LHCN-M2 (cell line): ENCODE results near the gene PYROXD2. TPM values are rescaled to one million over a fixed set of nuclear protein-coding genes. Genes with fewer than 3 reads are reported as not detected.

Source experiments
- DNase-seq: peaks from one replicate; pipeline ENCODE4 v3.0.0-alpha.2; 2012; ENCODE audit warnings: low read depth
- total RNA-seq: library from RNA; depleted of rRNA; stranded (reverse); fragments of >200 nt; gene quantifications from 2 replicates; pipeline ENCODE4 v1.2.3, GENCODE V29; 2014

The PYROXD2 gene
- total RNA-seq, 1 experiment from 2014 or later, result 11.4 TPM

DNA sequence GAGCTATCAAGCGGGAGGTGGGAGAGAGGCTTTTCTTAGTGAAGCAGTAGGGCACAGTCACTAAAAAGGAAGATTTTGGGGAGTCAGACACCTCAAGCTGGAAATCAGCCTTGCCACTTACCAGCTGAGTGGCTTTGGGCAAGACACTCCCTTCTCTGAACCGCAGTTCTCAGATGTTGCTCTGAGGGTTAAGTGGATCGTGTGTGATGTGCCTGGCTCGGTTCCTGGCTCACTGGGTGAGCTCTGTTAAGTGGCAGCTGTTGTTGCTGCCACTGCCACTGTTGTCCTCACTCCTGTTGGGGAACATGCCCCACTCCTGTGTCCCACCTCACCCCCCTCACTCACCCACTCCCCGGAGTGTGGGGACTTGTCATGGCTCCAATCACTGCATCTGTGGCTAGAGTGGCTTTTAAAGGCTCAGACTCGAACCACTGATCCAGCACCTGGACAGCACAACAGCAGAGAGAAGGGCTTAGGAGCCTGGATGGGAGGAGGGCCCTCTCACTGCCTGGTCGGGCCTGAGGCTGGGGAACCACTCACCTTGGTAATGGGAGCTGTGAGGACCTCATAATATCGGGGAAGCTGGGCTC is 20.0 kb downstream of the PYROXD2 start:
- DNase-seq, result no peak

DNA sequence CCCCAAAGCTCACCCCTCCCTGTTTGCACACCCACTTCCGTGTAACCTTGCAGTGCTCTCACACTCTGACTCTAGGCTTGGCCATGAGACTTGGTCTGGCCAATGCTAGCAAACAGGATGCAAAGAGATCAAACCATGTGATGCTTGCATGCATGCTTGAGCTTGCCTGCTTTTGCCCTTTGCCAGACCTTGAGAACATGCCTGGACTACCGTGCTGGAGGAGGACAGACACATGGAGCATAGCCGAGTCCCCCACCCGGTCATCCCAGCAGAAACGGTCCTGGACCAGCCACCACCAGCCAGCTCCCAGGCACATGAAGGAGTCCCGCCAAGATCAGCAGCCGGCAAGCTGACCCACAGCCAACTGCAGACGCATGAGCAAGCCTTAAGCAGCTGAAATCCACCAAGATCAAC is 23.4 kb downstream of the PYROXD2 start:
- DNase-seq, result no peak

DNA sequence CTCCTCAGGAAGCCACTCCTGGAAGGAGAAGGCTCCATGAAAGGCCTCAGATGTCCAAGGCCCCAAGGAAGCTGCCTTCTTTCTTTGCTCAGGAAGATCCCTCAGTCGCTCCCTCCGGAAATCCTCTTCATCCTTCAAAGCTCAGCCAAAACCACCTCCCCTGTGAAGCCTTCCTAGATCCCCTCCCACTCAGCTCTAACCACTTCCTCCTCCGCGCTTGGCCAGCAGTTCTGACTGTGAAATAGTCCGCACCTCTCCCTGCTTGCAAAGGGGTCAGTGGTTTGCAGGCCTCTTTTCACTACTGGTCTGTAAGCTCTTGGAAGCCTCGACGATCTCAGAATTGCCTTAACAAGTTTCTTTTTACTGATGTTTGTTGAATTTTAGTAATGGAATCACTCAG is 23.9 kb downstream of the PYROXD2 start:
- no peak for DNase-seq

DNA sequence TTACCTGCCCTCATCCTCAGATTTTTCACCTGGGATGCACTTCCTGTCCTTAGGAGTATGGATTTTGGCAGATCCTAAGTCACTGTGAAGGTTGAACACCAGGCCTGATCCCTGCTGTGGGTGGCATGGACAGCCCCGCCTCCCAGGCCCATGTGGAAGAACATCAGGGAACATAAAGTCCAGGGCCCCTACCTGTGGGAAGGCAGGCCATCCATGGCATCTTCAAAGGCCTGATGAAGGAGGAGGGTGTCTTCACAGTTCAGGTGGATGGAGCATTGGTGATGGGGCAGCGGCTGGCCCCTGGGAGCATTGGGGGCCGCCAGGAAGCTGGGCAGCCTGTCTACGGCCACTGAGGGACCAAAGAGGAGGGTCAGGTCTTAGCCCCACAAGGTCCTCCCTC is 24.6 kb downstream of the PYROXD2 start:
- DNase-seq, result no peak

DNA sequence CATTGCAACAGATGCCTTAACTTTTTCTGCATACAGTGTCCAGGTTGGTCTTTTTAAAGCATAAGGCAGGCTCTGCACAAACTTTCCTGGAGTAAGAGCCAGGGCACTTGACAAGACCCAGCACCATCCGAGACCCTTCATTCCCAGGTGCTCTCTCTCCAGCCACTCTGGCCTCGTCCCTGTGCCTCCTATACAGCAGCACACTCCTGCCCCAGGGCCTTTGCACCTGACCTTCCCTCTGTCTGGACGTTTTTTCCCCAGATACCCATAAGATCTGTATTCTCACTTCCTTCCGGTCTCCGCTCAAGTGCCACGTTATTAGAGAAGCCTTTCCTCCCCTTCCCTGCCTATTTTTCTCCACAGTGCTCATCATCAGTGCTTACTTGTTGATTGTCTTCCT is 25.6 kb downstream of the PYROXD2 start:
- DNase-seq, result no peak

DNA sequence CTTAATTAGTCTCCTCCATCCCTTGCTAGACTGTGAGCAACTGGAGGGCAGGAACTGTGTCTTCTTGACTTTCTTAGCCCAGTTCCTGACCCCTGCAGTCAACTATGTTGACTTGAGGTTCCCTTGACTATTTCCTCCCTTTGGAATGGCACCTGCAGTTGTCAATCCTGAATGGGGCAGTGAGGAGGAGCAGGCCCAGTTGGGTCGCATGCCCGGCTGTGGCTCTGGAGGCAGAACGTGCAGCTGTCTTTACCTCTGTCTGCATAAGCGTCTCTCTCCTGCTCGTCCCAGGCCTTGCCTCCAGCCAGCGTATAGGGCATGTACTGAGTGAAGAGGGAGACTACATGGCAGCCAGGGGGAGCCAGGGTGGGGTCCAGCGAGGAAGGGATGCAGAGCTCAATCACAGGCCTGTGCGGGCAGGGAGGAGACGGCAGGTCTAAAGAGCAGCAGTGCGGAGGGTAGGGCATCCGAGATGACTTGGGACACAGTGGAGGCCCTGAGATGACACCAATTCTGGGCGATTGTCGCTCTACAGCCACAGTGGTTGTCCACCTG is 26.8 kb downstream of the PYROXD2 start:
- peak; percentile 61 for DNase-seq

DNA sequence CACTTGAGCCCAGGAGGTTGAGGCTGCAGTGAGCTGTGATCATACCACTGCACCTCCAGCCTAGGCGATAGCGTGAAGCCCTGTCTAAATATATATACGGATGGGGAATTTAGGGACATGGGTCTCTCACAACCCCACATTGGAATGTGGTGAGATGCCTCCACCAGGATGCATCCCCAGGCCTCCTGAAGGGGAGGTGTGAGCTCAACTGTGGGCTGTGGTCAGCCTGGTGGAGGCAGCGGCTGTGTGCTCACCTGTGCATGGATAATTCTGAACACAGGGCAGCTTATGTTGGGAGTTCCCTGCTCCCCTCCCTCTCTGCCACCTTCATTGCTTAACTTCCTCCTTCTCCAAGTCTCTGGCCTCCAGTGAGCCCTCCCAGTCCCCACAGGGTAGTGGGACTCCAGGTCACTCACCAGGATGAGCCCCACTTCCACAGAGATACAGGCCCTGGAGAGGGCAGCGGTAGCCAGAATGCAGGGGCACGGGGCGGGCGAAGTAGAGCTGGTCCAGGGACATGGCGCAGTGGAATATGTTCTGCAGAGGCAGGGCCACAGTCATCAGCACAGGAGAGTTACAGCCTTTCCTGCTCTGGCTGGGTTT is 30.4 kb downstream of the PYROXD2 start:
- no peak for DNase-seq

DNA sequence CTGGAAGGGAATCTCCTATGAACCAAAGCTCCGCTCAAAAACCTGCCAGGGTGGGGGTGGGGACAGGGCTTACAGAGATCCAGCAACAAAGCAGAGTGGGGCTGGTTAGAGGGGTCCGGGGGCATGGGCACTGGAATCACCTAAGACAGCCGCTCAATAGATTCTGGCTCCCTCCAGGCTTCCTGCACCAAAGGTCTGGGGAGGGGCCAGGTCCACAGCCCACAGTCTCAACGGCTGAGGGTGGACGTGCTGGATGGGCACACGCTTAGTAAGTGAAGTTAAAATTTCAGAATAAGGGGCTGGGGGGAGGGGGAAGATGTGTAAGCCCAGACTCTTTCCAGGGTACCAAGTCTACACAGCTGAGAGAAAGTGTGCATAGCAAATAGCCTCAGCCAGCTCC is 31.1 kb downstream of the PYROXD2 start:
- DNase-seq, result no peak

DNA sequence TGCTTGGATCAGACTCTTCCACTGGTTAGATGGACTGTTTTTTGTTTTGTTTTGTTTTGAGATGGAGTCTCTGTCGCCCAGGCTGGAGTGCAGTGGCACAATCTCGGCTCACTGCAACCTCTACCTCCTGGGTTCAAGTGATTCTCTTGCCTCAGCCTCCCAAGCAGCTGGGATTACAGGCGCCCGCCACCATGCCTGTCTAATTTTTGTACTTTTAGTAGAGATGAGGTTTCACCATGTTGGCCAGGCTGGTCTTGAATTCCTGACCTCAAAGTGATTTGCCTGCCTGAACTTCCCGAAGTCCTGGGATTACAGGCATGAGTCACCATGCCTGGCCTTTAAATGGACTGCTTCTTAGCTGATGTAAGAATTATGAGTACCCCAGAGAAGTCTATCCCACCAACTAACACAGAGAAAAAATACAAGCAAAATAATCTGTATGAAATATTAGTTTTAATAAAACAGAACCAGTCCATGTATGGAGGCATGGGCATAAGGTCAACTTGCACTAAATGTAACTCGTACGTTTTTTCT is 31.8 kb downstream of the PYROXD2 start:
- DNase-seq, result peak; percentile 86

DNA sequence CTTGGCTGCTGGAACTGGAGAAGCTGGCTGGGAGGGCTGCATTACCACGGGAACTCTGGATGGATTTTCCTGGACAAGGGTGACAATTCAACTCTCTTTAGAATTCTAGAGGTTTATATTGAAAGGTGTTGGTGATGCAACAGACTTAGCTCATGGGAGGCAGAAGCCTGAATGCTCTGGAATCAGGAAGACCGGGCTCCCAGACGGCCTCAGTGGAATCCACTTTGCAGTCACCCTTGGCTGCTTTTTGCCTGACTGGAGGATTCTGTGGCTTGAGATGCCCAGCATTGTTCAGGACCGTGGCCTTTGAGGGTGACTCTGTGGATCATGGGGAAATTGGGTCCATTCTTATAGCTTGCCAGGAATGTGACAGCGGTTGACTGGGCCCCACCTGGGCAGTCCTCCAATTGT is 32.3 kb downstream of the PYROXD2 start:
- DNase-seq, result no peak

DNA sequence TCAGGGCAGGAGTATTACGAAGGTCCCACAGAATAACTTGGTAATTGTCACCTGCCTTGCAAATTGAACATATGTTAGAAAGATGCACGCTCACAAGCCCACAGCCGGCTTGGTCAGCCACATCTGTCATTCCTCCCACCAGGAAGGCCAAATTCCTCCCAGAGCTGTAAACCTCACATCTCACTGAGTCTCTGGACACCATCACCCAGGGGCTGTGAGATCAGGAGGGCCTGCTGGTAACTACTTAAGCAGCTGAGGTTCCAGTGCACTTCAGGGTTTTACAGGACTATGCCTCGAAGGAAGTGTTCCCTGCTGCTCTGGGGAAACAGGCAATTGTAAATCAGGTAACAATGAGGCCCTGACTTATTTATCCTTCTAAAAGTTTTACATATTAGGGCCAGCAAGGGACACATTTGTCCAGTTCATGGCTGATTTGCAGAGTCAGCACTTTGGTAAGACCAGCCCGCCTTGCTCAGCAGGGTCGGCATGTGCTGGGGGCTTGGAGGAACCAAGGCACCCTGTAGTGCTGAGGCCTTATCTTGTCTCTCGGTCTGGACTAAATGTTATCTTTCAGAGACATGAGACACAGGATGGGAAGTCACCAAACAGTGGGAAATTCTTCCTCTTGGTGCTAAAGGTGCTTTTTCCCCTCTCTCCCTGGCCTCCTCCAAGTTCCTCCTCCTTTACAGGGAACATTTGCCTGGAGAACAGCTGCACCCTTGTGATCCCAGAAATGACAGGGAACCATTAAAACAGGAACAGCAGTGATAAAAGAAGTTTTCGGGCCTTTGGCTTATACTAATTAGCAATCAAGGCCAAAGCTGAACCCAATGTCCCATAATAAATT is 34.3 kb downstream of the PYROXD2 start:
- DNase-seq, result no peak

DNA sequence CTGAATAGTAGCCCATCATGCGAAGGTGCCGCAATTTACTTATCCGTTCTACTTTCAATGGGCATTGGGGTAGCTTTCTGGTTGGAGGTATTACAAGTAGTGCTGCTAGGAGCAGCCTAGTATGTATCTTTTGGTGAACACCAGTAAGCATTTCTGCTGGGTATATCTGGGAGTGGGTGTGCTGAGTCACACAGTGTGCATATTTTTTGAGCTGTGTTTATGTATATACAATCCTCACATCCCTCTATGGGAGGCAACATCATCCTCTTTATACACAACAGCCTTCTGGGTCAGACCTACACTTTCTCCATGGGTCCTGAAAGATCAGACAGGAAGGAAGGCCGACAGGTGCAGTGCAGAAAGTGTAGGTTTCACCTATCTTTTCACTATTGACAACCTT is 36.3 kb downstream of the PYROXD2 start:
- no peak for DNase-seq

DNA sequence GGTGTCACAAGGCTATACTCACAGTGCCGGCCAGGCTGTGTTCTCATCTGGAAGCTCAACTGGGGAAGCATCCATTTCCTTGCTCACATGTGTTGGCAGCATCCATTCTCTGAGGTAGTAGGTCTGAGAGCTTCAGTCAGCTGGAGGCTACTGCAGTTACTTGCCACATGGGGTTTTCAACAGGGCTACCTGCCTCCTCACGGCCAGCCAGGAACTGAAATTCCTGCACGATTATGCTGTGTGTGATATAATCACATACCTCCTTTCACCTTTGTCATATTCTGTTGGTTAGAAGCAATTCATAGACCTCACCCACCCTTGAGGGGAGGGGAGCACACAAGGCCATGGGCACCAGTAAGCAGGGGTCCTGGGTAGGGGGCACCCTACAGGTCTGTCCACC is 37.4 kb downstream of the PYROXD2 start:
- no peak for DNase-seq

DNA sequence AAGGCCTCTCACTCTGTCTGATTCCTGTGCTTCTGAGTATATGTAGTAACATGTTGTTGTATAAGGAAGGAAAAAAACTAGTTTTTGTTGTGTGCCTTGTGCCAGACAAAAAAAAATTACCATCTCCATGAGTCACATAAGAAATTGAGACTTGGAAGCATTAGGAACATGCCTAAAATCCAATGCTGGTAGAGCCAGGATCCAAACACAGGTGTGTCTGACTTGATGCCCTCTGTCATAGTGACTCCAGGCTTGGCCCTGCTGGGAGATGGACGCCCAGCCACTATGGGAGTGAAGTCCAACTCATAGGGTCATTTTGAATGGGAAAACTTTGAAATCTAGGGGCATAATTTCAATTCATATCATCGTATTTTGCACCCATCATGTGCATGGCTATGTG is 38.0 kb downstream of the PYROXD2 start:
- no peak for DNase-seq

DNA sequence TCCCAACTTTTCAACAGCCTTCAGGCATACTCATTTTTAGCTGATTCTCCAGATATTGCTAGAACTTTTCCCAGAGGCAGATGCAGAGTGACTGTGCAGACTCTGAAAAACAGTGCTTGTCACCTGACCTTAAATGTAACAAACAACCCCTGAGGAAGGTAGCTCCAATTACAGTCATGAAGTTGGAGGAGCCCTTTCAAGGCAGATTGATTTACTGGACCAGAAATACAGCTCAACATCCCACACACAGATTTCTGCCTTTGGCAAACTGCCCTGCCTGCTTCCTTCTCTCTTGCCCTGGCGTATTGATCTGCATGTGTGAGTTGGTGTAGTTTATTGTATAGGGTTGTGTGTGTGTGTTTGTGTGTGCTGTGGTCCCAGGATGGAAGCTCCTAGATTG is 38.5 kb downstream of the PYROXD2 start:
- peak; percentile 31 for DNase-seq

DNA sequence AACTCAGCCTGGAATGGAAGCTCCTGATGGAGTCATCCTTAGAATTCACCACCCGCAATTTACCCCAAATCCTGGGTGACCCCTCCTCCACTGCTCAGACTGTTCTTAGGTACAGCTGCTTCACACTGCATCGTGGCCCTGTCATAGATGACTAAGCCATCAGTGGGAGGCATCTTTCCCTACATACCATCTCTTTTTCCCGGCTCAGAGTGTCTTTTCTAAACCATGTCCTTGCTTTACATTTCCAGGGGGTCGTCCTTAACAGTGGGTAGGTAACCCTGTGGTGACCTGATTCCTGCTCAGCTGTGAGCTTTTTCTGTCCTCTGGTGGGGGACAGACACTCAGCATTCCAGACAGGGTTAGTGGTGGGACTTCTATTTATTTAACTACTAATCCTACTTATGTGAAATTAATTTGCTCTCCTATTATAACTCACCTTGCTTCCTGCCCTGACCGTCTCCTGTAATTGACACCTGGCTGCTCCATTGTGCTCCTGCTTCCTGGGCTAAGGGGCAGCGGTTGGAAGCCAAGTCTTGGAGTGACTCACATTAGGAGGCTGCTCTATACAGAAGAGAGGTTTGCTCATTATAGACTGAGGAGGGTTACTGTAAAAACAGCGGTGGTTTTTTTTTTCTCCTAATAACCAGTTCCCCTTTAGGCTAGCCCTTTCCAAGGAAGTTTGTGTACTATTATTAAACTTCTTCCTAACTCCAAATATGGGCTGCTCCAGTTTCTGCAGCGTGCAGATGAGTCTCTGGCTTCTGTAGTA is 40.6 kb downstream of the PYROXD2 start:
- DNase-seq, result peak; percentile 86

DNA sequence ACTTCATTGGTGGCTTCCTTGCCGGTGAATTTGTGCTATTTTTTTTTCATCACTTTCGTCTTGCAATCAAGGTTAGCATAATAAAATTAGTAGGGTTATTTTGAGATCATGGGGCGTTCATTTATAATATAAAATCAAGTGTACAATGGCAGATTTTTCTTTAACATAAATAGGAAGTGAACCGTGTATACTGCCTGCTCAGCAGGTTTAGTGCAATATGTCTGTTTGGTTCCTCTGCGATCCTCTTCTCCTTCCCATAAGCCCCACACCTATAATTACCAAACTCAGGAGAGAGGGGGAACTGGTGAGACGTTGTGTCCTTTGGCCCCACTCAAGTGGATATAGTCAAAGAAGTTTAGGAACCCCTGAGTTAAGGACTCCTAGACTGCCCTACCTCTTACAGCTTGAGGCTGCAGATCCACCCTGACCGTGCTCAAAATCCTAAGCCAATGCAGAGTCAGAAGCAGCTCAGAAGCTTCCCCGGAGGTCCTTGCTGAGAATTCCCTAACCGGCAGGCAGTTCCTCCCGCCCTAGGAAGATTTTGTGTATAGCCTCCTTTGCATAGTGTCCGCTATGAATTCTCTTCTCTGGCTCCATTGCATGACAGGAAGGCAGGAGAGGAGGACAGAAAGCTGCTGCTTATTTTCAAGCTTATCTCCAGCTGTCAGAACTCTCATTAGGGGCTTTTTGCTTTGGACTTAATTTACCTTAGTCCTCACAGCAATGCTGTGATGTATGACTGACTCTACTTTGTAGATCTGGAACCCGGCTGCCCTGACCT is 41.5 kb downstream of the PYROXD2 start:
- no peak for DNase-seq

DNA sequence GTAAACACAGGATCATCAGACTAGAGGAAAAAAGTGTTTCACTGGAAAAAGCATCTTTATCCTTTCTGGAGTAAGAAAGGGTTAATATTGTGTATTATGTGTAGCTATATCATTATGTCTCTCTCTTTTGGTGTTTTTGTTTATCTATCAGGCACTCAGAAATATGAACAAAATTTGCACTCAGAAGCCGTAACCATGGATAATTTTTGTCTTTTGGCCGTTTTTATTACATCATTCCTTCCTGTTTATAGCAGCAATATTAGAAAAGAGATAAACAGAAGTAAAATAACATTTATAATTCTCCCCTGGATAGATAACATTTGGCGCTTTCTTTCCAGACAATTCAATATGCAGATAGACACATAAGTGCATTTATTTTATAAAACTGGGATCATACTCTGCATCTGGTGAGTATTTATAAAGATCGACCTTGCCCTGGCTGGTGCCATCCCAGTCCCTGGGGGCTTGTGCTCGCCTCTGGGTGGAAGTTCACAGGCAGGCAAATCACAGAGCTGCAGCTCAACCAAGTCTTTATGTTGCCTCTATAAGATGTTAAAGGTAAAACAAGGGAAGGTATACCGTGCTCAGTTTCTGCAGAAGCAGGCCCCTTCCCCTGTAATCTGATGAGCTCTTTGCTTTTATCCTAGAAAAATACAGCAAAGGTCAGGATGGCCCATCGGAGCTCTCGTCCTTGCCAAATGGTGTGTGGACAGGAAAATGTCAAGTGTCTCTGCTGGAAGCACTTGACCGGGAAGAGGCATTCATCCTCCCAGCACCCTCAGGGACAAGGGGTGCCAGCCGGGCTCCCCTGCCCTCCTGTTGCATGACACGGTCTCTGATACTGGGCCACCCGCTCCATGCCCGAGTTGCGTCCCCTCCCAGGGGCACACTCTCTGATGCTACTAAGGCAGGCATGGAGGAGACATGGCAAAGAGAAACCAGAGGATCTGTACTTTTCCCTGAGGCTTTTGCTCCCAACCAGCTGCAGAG is 43.9 kb downstream of the PYROXD2 start:
- DNase-seq, result no peak

DNA sequence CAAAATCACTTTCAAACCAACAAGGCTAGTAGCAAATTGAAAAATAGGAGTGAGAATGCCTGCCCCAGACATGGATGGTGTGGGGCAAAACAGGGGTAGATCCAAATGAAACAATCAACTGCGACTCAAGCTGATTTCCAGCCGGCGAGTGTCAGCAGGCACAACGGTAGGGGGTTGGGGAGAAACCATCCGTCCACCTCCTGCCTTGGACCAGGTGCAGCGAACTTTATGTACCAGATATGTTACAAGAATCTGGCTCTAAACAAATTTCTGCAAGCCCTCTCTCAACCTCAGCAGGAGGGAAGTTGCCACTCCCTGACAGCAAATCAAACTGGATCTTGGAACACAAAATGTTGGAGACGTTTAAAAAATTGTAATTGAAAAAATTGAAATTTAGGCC is 45.2 kb downstream of the PYROXD2 start:
- DNase-seq, result no peak

DNA sequence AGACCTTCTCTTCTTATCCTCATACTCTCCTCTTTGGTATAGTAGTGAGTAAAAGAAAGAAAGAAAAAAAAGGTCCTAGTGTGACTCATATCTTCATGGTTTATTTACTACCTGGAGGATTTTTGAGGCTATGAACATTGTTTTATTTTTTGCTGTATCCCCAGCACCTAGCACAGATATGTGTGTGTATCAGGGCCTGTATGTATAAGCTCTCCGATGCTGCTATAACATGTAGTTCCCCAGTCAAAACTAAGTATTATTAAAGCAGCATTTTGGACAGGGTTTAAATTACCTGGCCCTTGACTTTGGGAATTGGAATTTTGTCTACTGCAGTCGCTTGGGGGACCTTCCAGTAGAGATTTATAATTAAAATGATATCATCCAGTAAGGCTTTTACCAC is 46.3 kb downstream of the PYROXD2 start:
- DNase-seq, result no peak
